HG02973 (cell line): ENCODE data around the gene PTGIS.

Experiments
- ATAC-seq: cut with Tn5 transposase; IDR thresholded peaks from one replicate; pipeline ENCODE4 v1.9.1; 2021; ENCODE audit warnings: moderate library complexity; ENCODE audit not compliant: unreplicated experiment

PTGIS gene

GRCh38 chr20:49595811-49596561, 28.0 kb upstream of the PTGIS start:
- no peak for ATAC-seq

DNA sequence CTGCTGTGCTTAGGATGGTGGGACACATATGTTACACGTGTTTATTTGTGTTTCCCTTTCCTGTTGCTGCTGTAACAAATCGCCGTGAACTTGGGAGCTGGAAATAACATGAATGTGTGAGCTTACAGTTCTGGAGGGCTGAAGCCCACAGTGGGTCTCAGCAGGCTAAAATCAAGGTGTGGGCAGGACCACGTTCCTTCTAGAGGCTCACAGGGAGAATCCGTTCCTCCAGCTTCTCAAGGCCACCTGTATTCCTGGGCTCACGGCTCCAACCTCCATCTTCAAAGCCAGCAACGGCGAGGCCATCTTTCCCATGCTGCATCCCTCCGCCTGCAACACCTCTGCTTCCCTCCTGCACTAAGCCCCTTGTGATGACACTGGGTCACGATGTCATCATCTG, 27.4 kb upstream of the PTGIS start:
- no peak for ATAC-seq

DNA sequence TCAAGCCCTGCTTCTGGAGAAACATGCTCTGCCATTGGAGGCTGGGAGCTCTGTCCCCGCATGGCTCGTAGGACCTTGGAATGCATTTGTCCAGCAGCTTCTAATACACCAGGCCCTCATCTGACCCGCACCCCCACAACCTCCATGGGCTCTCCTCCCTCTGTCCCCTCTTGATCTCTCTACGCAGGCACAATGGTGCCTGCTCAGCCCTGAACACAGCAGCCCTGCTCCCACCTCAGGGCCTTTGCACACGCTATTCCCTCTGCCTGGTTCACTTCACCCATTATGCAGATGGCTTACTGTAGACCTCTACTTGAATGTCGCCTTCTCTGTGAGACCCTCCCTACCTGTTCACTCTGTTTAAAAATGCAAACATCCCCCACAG, 27.0 kb upstream of the PTGIS start:
- ATAC-seq, result no peak

GRCh38 chr20:49594143-49594930, 26.4 kb upstream of the PTGIS start:
- ATAC-seq, result no peak

DNA sequence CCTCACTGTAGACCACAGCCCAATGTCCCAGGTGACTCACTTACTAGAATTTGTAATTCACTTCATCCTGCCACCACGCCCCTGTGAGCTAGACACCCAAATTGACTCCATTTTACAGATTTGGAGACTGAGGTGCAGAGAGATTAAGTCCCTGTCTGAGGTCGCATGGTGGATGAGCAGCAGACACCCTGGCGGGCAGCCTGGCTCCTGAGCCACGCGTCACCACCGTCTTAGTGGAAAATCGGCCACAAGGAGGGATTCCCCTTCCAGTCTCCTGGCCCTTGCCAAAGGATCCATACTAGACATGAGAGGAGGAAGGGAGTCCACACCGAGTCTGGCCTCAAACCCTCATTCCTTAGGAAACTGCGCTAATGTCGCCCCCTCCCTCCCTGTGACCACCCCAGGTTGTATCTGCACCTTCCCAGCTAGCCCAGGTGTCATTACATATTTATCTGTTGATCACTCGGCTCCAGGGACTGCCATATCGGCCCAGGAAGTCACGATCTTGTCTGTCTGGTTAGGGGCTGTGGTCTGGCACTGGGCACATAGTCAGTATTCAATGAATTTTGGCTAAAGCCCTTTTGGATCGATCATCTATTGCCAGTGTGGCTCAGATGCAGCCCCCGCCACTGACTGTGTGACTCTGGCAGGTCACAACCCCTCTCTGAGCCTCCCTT, 25.7 kb upstream of the PTGIS start:
- ATAC-seq, result no peak

DNA sequence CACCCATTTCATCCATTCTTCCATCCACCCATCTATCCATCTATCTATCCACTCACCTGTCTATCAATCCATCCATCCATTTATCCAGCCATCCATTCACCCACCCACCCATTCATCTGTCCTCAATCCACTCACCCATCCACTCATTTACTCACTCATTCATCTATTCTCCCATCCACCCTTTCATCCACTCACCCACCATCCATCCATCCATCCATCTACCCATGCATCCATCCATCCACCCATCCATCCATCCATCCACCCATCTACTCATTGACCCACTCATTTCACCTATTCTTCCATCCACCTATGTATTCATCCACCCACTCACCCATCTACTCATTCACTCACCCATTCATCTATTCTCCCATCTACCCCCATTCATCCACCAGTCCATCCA, 24.2 kb upstream of the PTGIS start:
- no peak for ATAC-seq

GRCh38 chr20:49591217-49591865, 23.4 kb upstream of the PTGIS start:
- ATAC-seq, result no peak

DNA sequence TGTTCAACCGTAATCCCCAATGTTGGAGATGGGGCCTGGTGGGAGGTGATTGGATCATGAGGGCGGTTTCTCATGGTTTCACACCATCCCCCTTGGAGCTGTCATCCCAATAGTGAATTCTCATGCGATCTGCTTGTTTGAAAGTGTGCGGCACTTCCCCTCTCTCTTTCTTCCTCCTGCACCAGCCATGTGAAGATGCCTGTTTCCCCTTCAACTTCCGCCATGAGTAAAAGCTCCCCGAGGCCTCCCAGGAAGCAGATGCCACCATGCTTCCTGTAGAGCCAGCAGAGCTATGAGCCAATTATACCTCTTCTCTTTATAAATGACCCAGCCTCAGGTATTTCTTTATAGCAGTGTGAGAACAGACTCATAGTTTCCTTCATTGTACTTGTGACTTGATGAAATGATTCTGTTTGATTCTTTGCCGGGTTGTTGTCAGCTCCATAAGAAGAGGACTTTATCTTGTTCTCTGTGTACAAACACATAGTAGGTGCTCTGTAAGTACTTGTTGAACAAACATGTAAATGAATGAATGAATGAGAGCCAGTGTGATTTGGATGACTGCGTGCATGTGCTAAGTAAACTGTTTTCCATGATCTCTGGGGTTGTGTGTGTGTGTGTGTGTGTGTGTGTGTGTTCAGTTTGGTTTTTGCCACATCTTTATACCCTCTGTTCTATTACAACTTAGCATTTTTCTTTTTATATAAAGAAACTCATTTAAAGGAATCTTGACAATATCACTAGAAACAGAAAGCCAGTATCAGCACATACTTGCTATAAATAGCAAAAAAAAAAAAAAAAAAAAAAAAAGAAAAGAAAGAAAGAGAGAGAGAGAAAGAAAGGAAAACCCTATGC, 22.5 kb upstream of the PTGIS start:
- ATAC-seq, result no peak

- ATAC-seq, result no peak
Measured at GRCh38 chr20:49589747-49590146, 21.8 kb upstream of the PTGIS start.

DNA sequence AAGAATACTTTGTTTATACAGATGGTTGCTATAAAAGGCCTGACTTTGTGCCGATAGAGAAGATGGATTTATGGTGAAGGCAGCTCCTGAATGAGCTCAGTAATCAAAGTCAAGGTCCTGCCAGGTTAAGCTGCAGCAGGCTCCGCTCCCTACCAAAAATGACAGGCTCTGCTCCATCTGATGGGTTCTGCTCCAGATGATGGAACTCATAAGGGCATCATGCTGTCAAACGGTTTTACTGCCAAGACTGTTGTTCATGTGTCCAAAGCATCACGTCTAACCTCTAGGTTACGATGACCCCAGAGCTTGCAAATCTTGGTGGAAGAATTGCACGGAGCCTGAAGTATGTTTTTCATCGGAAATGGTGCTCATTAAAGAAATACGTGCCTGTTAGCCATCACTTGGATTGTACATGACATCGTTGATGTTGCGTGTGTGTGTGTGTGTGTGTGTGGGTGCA, 19.2 kb upstream of the PTGIS start:
- no peak for ATAC-seq

GRCh38 chr20:49585585-49586245, 17.8 kb upstream of the PTGIS start:
- no peak for ATAC-seq

- ATAC-seq, result no peak
Measured at GRCh38 chr20:49584418-49585382, 16.8 kb upstream of the PTGIS start.

DNA sequence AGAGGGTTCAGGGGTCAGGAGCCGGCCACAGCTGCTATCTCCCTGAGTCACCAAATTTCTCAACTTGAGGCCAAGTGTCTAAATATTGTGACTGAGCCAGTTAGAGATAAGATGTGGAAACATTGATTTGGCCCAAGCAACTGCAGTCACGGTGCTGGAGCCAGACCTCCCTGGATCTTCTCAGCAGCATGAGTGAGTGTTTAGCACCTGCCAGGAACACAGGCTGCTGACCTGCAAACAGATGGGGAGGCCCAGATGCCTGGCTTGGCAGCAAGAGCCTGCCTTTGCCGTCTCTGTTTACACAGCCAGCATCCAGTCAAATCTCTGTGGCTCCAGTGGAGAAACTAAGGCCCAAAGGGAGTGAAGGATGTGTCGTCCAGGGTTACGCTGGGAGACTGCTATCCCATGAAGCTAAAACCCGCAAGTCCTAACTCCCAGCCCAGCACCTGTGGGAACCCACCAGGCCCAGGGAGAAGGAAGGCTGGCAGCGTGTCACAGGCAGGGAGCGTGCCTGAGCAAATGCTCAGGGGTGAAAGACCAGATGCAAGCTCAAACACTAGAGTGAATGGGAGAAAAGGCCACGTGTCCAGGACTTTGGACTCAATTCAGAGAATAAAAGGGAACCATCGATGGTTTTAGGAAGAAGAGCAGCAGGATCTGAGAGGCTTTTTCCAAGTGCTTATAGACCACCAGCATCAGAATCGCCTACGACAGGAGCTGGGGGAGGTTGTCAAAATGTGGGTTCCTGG, 15.9 kb upstream of the PTGIS start:
- no peak for ATAC-seq

DNA sequence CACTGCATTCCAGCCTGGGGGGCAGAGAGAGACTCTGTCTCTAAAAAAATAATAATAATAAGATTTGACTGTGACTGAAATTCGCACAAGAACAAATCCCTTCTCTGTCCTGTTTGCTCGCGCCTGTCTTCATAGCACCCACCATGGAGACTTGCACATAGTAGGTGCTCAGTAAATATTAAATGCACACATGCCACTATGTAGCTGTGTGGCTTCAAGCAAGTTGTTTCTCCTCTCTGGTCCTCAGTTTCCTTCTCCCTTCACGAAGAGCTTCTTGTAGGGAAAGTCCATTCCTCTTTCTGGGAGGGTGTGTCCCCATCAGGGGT, 15.4 kb upstream of the PTGIS start:
- ATAC-seq, result no peak

DNA sequence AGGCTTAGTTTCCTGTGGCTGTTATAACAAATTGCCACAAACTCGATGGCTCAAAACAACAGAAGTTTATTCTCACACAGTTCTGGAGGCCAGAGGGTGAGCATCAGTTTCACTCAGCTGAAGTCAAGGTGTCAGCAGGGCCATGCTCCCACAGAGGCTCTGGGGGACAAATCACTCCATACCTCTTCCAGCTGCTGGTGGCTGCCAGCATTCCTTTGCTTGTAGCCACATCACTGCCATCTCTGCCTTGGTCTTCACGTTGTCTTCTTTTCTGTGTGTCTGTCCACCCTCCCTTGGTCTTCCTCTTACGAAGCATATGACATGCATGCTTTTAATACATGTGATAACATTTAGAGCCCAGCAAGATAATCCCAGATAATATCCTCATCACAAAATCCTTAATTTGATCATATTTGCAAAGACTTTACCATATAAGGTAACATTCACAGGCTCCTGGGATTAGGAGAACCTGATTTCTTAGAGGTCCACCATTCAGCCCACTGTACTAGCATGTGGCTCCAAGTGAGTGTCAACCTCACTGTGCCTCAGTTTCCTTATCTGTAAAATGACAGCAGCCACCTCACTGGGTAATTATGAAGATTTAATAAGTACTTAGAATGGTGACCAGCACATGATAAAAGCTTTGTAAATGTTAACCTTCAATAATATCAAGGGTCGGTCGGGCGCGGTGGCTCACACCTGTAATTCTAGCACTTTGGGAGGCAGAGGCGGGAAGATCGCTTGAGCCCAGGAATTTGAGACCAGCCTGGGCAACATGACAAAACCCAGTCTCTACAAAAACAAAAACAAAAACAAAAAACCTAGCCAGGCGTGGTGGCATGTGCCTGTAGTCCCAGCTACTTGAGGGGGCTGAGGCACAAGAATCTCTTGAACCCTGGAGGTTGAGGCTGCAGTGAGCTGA, 14.7 kb upstream of the PTGIS start:
- no peak for ATAC-seq

DNA sequence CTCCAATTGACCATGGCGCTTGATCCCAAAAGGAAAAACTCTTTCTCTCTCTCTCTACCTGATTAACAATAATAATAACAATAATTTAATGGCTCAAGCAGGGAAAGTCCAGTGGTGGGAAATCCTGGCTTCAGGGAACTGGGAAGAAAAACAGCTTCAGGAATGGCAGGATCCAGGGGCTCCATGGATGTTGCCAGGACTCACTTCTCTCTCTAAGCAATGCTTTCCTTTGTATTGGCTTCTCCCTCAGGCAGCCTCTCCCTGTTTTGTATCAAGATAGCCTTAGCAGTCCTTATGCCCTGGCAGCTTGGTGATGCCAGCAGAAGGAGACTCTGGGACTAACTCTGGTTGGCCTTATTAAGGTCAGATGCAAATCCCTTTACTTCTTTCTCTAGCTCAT, 13.5 kb upstream of the PTGIS start:
- no peak for ATAC-seq

DNA sequence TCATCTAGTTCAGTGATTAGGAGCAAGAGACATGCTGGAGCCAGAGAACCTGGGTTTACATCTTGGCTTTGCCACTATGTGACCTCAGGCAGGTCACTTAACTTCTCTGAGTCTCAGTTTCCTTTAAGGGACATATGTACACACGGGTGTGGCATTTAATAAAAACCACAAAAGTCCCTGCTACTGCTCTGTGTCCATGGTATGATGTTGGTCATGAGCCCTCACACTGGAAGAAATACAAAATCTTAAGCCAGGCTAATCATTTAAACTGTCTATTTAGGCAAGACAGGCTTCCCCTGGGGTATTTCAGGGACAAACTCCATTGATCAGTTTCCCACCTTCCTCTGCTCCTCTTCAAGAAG, 12.9 kb upstream of the PTGIS start:
- no peak for ATAC-seq
